SU-DHL-6 (cell line): ENCODE results near the gene CNKSR3.

Source experiments
- EZH2phosphoT487 ChIP-seq: fragments of 200-600 bp; sonication (generic), shearing (Covaris generic); conservative IDR thresholded peaks from 2 replicates; pipeline ENCODE4 v1.6.1; 2018; ENCODE audit warnings: mild to moderate bottlenecking, antibody characterized with exemption, low read length, moderate library complexity, mixed read lengths
- TF ChIP-seq, protein P1 (sequence below): fragments of 200-600 bp; sonication (generic); IDR thresholded peaks from one replicate; pipeline ENCODE4 v1.5.1; 2017; ENCODE audit warnings: antibody characterized with exemption, mild to moderate bottlenecking, low read length, moderate library complexity; ENCODE audit not compliant: insufficient read depth, poor library complexity, severe bottlenecking

DNA sequence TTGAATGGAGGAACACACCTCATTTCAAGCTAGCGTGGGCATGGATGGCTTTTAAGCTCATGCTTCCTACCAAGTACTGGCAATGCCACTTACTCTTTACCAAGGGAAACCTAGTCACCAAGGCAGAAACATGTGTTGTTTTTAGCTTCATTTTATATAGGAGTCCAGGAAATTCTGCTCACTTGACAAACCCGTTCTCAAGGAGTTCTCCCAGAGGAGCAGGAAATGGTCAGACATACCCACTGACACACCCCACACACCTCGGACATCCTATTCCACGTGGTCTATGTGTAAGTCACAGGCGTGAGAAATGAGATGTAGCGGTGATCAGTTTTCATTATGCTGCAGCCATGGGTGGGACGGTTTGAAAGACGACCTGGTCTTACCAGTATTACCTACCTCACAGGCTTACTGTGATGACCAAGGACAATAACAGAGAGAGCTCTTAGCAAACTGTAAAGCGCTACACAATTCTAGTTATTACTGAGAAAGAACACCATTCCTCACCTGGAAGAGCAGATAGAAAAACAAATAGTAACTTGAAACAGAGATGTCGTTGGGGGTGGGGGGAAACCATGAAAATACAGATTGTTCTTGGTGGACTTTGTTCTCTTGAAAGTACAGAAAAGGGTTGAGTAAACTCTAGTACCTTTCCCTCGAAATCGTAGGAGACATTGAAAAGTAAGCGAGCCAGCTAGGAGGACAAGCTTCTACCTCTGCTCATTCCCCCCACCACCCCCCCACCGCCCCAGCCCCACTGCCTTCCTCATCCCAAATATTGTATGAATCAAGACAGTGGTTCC, 1.7 kb downstream of the CNKSR3 start:
- TF ChIP-seq, protein P1, sequence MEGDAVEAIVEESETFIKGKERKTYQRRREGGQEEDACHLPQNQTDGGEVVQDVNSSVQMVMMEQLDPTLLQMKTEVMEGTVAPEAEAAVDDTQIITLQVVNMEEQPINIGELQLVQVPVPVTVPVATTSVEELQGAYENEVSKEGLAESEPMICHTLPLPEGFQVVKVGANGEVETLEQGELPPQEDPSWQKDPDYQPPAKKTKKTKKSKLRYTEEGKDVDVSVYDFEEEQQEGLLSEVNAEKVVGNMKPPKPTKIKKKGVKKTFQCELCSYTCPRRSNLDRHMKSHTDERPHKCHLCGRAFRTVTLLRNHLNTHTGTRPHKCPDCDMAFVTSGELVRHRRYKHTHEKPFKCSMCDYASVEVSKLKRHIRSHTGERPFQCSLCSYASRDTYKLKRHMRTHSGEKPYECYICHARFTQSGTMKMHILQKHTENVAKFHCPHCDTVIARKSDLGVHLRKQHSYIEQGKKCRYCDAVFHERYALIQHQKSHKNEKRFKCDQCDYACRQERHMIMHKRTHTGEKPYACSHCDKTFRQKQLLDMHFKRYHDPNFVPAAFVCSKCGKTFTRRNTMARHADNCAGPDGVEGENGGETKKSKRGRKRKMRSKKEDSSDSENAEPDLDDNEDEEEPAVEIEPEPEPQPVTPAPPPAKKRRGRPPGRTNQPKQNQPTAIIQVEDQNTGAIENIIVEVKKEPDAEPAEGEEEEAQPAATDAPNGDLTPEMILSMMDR: no peak
- TF ChIP-seq EZH2phosphoT487: no peak
